Loucy (cell line): Measurements from ENCODE around the gene COL9A2.
A peak's percentile ranks its signal among the peaks of the same experiment; 100 is the strongest.

ENCODE experiments used
- H2AFZ ChIP-seq: fragments of 200-600 bp; sonication (generic); 2 replicates; pipeline ENCODE4 v1.6.0; 2016; ENCODE audit warnings: antibody characterized with exemption, mild to moderate bottlenecking, low read length, moderate library complexity
- H3F3A ChIP-seq: fragments of 200-600 bp; 2 replicates; pipeline ENCODE4 v1.6.0; 2016; ENCODE audit warnings: antibody characterized with exemption, low read depth, mild to moderate bottlenecking
- H3K27me3 ChIP-seq: fragments of 200-600 bp; sonication (generic); 2 replicates; pipeline ENCODE4 v1.6.1; 2014; ENCODE audit warnings: low read length, mild to moderate bottlenecking; ENCODE audit not compliant: insufficient read depth, poor library complexity, severe bottlenecking
- H3K36me3 ChIP-seq: fragments of 200-600 bp; sonication (generic); 2 replicates; pipeline ENCODE4 v1.6.1; 2016; ENCODE audit warnings: low read length; ENCODE audit not compliant: insufficient read depth
- H3K4me1 ChIP-seq: fragments of 200-600 bp; sonication (generic); 2 replicates; pipeline ENCODE4 v1.5.1; 2014; ENCODE audit warnings: low read length, mild to moderate bottlenecking; ENCODE audit not compliant: insufficient read depth, poor library complexity, severe bottlenecking
- H3K4me2 ChIP-seq: fragments of 200-600 bp; sonication (generic); 2 replicates; pipeline ENCODE4 v1.6.0; 2014; ENCODE audit warnings: antibody characterized with exemption, low read length, low read depth, mild to moderate bottlenecking; ENCODE audit not compliant: poor library complexity, severe bottlenecking
- H3K4me3 ChIP-seq: fragments of 200-600 bp; sonication (generic); 2 replicates; pipeline ENCODE4 v1.5.1; 2014; ENCODE audit warnings: low read length, mild to moderate bottlenecking, mixed read lengths; ENCODE audit not compliant: poor library complexity, severe bottlenecking
- H3K79me2 ChIP-seq: fragments of 200-600 bp; sonication (generic); 2 replicates; pipeline ENCODE4 v1.6.1; 2014; ENCODE audit warnings: low read length; ENCODE audit not compliant: insufficient read depth
- H3K9ac ChIP-seq: fragments of 200-600 bp; sonication (generic); 2 replicates; pipeline ENCODE4 v1.6.0; 2014; ENCODE audit warnings: mild to moderate bottlenecking, low read depth, low read length, moderate library complexity; ENCODE audit not compliant: poor library complexity, severe bottlenecking
- H3K9me2 ChIP-seq: fragments of 200-600 bp; sonication (generic); replicated peaks from 2 replicates; pipeline ENCODE4 v1.6.1; 2016; ENCODE audit warnings: low read depth, low read length, mixed read lengths
- H3K9me3 ChIP-seq: fragments of 200-600 bp; sonication (generic); 2 replicates; pipeline ENCODE4 v1.6.1; 2014; ENCODE audit warnings: mild to moderate bottlenecking, antibody characterized with exemption, low read length, low read depth; ENCODE audit not compliant: insufficient read depth
- H4K20me1 ChIP-seq: fragments of 200-600 bp; sonication (generic); 2 replicates; pipeline ENCODE4 v1.6.0; 2014; ENCODE audit warnings: antibody characterized with exemption, low read length, mild to moderate bottlenecking; ENCODE audit not compliant: insufficient read depth, poor library complexity, severe bottlenecking
- CTCF ChIP-seq: fragments of 200-600 bp; sonication (generic); conservative IDR thresholded peaks from 2 replicates; pipeline ENCODE4 v1.5.1; 2014; ENCODE audit warnings: mild to moderate bottlenecking, antibody characterized with exemption, low read length
- EZH2phosphoT487 ChIP-seq: fragments of 200-600 bp; IDR thresholded peaks from 2 replicates; pipeline ENCODE4 v1.6.1; 2018; ENCODE audit warnings: antibody characterized with exemption, mild to moderate bottlenecking, moderate library complexity, borderline replicate concordance

The COL9A2 gene

GRCh38 chr1:40317394-40318074 lies 448 bp upstream of the COL9A2 start:
- no peak for TF ChIP-seq EZH2phosphoT487
- no peak for TF ChIP-seq CTCF
- H4K20me1 ChIP-seq, result no peaks in the 10 kb centered on the region
- H3K27me3 ChIP-seq, result no peaks in the 10 kb centered on the region
- H3K9me3 ChIP-seq, result no peaks in the 10 kb centered on the region
- no peak overlapping the region for H3K9ac ChIP-seq
- H3K4me2 ChIP-seq, result no peak overlapping the region
- no peaks in the 10 kb centered on the region for H3K9me2 ChIP-seq
- H3K36me3 ChIP-seq, result no peaks in the 10 kb centered on the region
- H3K4me3 ChIP-seq, result no peak overlapping the region
- H2AFZ ChIP-seq, result no peak overlapping the region
- H3F3A ChIP-seq, result no peaks in the 10 kb centered on the region
- H3K4me1 ChIP-seq, result peaks cover 26% of the 10 kb centered on the region
- H3K79me2 ChIP-seq, result no peaks in the 10 kb centered on the region

GRCh38 chr1:40315795-40316594 lies 1.1 kb downstream of the COL9A2 start:
- Histone ChIP-seq H3F3A (no peaks in the 10 kb centered on the region), H3K4me1 (peaks cover 26% of the 10 kb centered on the region), H3K36me3 (no peaks in the 10 kb centered on the region), H3K27me3 (no peaks in the 10 kb centered on the region), H4K20me1 (no peaks in the 10 kb centered on the region), H2AFZ (peak overlapping the region; percentile 94), H3K9me2 (no peaks in the 10 kb centered on the region), H3K4me3 (peak overlapping the region; percentile 73), H3K79me2 (no peaks in the 10 kb centered on the region), H3K9ac (peak overlapping the region; percentile 69), H3K4me2 (peak overlapping the region; percentile 68), H3K9me3 (no peaks in the 10 kb centered on the region)
- TF ChIP-seq CTCF (no peak), EZH2phosphoT487 (no peak)

- Histone ChIP-seq H2AFZ (peak overlapping the region; percentile 94), H3K9me3 (no peaks in the 10 kb centered on the region), H3K4me3 (peak overlapping the region; percentile 73), H3K36me3 (no peaks in the 10 kb centered on the region), H3K27me3 (no peaks in the 10 kb centered on the region), H3K4me2 (peak overlapping the region; percentile 68), H3K4me1 (peaks cover 26% of the 10 kb centered on the region), H3K9ac (peak overlapping the region; percentile 69), H3K9me2 (no peaks in the 10 kb centered on the region), H3K79me2 (no peaks in the 10 kb centered on the region), H4K20me1 (no peaks in the 10 kb centered on the region), H3F3A (no peaks in the 10 kb centered on the region)
- peak; percentile 76 for TF ChIP-seq CTCF
- no peak for TF ChIP-seq EZH2phosphoT487
Measured at GRCh38 chr1:40315239-40315794, 1.8 kb downstream of the COL9A2 start.
